ENCODE results near the gene CECR2.

DNA sequence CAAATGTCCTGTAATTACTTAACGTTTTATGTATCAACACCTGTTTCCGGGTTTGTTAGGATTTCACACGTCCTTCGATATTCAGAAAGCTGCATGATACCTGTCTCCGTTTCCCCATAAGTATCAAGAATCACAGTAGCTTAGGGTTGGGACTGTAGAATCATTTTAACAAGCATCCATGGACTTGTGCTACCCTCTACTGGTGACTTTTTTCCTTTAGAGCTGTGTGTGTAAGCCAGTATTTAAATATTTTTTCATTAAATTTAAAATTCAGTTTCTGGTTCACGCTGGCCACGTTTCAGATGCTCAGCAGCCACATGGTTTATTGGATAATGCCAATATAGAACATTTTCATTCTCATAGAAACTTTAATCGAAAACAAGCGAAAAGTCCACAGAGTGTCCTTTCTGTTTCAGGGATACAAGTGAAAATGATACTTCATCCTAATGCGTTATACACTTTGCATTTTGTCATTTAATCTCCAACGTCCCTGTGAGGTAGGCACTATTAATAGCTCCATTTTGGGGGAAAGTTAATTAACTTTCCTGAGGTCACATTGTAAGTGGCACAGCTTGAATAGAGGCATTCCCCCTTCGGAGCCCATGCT, 132.5 kb downstream of the CECR2 start:
- TF ChIP-seq TAF1 (IDR thresholded peaks at IDR 0.05; ENCODE audit: low read depth), result no peak
- TF ChIP-seq FOXM1 (IDR thresholded peaks at IDR 0.05; ENCODE audit: borderline replicate concordance, low read depth), result no peak
- TF ChIP-seq, protein P1, sequence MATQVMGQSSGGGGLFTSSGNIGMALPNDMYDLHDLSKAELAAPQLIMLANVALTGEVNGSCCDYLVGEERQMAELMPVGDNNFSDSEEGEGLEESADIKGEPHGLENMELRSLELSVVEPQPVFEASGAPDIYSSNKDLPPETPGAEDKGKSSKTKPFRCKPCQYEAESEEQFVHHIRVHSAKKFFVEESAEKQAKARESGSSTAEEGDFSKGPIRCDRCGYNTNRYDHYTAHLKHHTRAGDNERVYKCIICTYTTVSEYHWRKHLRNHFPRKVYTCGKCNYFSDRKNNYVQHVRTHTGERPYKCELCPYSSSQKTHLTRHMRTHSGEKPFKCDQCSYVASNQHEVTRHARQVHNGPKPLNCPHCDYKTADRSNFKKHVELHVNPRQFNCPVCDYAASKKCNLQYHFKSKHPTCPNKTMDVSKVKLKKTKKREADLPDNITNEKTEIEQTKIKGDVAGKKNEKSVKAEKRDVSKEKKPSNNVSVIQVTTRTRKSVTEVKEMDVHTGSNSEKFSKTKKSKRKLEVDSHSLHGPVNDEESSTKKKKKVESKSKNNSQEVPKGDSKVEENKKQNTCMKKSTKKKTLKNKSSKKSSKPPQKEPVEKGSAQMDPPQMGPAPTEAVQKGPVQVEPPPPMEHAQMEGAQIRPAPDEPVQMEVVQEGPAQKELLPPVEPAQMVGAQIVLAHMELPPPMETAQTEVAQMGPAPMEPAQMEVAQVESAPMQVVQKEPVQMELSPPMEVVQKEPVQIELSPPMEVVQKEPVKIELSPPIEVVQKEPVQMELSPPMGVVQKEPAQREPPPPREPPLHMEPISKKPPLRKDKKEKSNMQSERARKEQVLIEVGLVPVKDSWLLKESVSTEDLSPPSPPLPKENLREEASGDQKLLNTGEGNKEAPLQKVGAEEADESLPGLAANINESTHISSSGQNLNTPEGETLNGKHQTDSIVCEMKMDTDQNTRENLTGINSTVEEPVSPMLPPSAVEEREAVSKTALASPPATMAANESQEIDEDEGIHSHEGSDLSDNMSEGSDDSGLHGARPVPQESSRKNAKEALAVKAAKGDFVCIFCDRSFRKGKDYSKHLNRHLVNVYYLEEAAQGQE (IDR thresholded peaks at IDR 0.05; ENCODE audit: low read depth), result no peak
- TF ChIP-seq EGR1 (IDR thresholded peaks at IDR 0.05), result no peak
- no peak for TF ChIP-seq ZBTB7A (IDR thresholded peaks at IDR 0.05; ENCODE audit: low read depth)
- TF ChIP-seq, protein P2, sequence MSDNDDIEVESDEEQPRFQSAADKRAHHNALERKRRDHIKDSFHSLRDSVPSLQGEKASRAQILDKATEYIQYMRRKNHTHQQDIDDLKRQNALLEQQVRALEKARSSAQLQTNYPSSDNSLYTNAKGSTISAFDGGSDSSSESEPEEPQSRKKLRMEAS (IDR thresholded peaks at IDR 0.05), result no peak
